HepG2 (cell line): Measurements from ENCODE around the gene ASPRV1. TPM values are rescaled to one million over a fixed set of nuclear protein-coding genes. Genes with fewer than 3 reads are reported as not detected.

Source experiments
- ARNT ChIP-seq: fragments of 450-650 bp; IDR thresholded peaks from 2 replicates; pipeline ENCODE4 v1.6.1; 2017
- GATAD1 ChIP-seq: IDR thresholded peaks from 2 replicates; pipeline ENCODE4 v1.6.1; 2016; ENCODE audit warnings: missing genetic modification reagents, missing compliant biosample characterization
- HNF4A ChIP-seq: sonication (generic); formaldehyde crosslinking; IDR thresholded peaks from 2 replicates; pipeline ENCODE4 v1.4.0; 2020; ENCODE audit warnings: missing genetic modification reagents
- KLF11 ChIP-seq: IDR thresholded peaks from 2 replicates; pipeline ENCODE4 v1.6.1; 2016; ENCODE audit warnings: missing compliant biosample characterization
- PRDM10 ChIP-seq: sonication (generic); formaldehyde crosslinking; IDR thresholded peaks from 2 replicates; pipeline ENCODE4 v1.4.0; 2020; ENCODE audit warnings: low read depth, missing genetic modification reagents
- SOX13 ChIP-seq, 3 experiments: fragments of 450-650 bp in 1 of 3; sonication (generic) in 1 of 3; formaldehyde crosslinking in 1 of 3; IDR thresholded peaks in 2 of 3; conservative IDR thresholded peaks in 1 of 3; 2 replicates each; pipeline versions ENCODE4 v1.5.0 to v1.6.1; 2016 to 2020; ENCODE audit warnings: antibody characterized with exemption in 1 of 3, mild to moderate bottlenecking in 1 of 3, missing compliant biosample characterization in 1 of 3, missing genetic modification reagents in 1 of 3, moderate library complexity in 1 of 3
- TMF1 ChIP-seq: sonication (generic); formaldehyde crosslinking; IDR thresholded peaks from 2 replicates; pipeline ENCODE4 v1.8.1; 2022; ENCODE audit warnings: low read depth, missing genetic modification reagents
- ZMYM4 ChIP-seq: sonication (generic); formaldehyde crosslinking; IDR thresholded peaks from 2 replicates; pipeline ENCODE4 v1.8.1; 2023; ENCODE audit warnings: mild to moderate bottlenecking, missing genetic modification reagents
- ZNF124 ChIP-seq: sonication (generic); formaldehyde crosslinking; IDR thresholded peaks from 2 replicates; pipeline ENCODE4 v1.4.0; 2020; ENCODE audit warnings: missing genetic modification reagents
- ZNF230 ChIP-seq: sonication (generic); formaldehyde crosslinking; IDR thresholded peaks from 2 replicates; pipeline ENCODE4 v1.4.0; 2020; ENCODE audit warnings: mild to moderate bottlenecking, missing genetic modification reagents
- ZNF280D ChIP-seq: sonication (generic); formaldehyde crosslinking; IDR thresholded peaks from 2 replicates; pipeline ENCODE4 v1.5.1; 2020; ENCODE audit warnings: mild to moderate bottlenecking, missing genetic modification reagents
- ZNF414 ChIP-seq: sonication (generic); formaldehyde crosslinking; IDR thresholded peaks from 2 replicates; pipeline ENCODE4 v1.5.0; 2020; ENCODE audit warnings: missing genetic modification reagents
- ZNF432 ChIP-seq: sonication (generic); formaldehyde crosslinking; IDR thresholded peaks from 2 replicates; pipeline ENCODE4 v1.5.0; 2020; ENCODE audit warnings: missing genetic modification reagents, mild to moderate bottlenecking, borderline replicate concordance
- ZNF513 ChIP-seq: sonication (generic); formaldehyde crosslinking; conservative IDR thresholded peaks from 2 replicates; pipeline ENCODE4 v1.5.0; 2020; ENCODE audit warnings: missing genetic modification reagents
- ZNF549 ChIP-seq: sonication (generic); formaldehyde crosslinking; IDR thresholded peaks from 2 replicates; pipeline ENCODE4 v1.5.0; 2020; ENCODE audit warnings: missing genetic modification reagents
- ZNF737 ChIP-seq: sonication (generic); formaldehyde crosslinking; IDR thresholded peaks from 2 replicates; pipeline ENCODE4 v1.5.0; 2020; ENCODE audit warnings: missing genetic modification reagents, mild to moderate bottlenecking, borderline replicate concordance
- ZNF761 ChIP-seq: sonication (generic); formaldehyde crosslinking; conservative IDR thresholded peaks from 2 replicates; pipeline ENCODE4 v1.4.0; 2020; ENCODE audit warnings: mild to moderate bottlenecking, missing genetic modification reagents
- polyA plus RNA-seq, 8 experiments: library from polyadenylated mRNA; depleted of rRNA in 3 of 8; stranded (reverse) in 7 of 8; unstranded in 1 of 8; fragments of >200 nt; fragmentation: Illumina TruSeq in 4 of 8; extraction: Trizol in 4 of 8; gene quantifications; 2 replicates each; pipeline versions ENCODE4 v1.2.1 to v1.2.3, GENCODE V29; 2011 to 2016; ENCODE audit warnings: low read depth in 4 of 8, missing spikeins in 1 of 8, mixed read lengths in 1 of 8; ENCODE audit not compliant: insufficient read depth in 1 of 8
- total RNA-seq, 5 experiments: library from RNA; depleted of rRNA; stranded (reverse); fragments of >200 nt; fragmentation: Illumina TruSeq; extraction: Trizol; gene quantifications; 2 replicates each; pipeline ENCODE4 v1.2.3, GENCODE V29; 2016; ENCODE audit warnings: low read depth in 1 of 5

The ASPRV1 gene
- total and polyA plus RNA-seq, 2 of the 13 experiments (the other 11 are each of a cell fraction or from before 2014, with no cell fraction given) = 0.40 to 0.48 TPM

- TF ChIP-seq ZNF280D (peak; percentile 91), TMF1 (CRISPR knock-in tag) (no peak), ZNF513 (no peak), ZNF414 (CRISPR knock-in tag) (no peak; the same call in none of the 2 replicates), GATAD1 (CRISPR knock-in tag) (peak; percentile 54; the same call in 1 of the 2 replicates), KLF11 (CRISPR knock-in tag) (peak; percentile 88), PRDM10 (CRISPR knock-in tag) (peak; percentile 32; the same call in 1 of the 2 replicates), SOX13 (IDR thresholded peaks at IDR 0.05) (no peak), SOX13 (CRISPR knock-in tag; conservative IDR thresholded peaks at IDR 0.05 in 1 of 2, IDR thresholded peaks at IDR 0.05 in 1 of 2) (peak in 1 of 2 experiments; percentile 65; a peak in 2 of 4 replicates), ZNF432 (CRISPR knock-in tag) (no peak), ARNT (no peak), ZNF549 (CRISPR knock-in tag) (0 out of 2 replicates have a peak, but pooled peaks have one; percentile 32), ZNF761 (CRISPR knock-in tag) (peak; percentile 95), ZNF230 (CRISPR knock-in tag) (peak; percentile 99), ZNF737 (CRISPR knock-in tag) (peak; percentile 63; the same call in 1 of the 2 replicates), ZNF124 (CRISPR knock-in tag) (no peak), HNF4A (CRISPR knock-in tag) (peak; percentile 21; the same call in 1 of the 2 replicates), ZMYM4 (CRISPR knock-in tag) (peak; percentile 90)
These were observed 47.1 kb downstream of the ASPRV1 start (continued) for GRCh38 chr2:69914164-69914949.
